GM10847 (cell line): ENCODE data around the gene QDPR.

Source experiments
- POLR2A ChIP-seq: IDR thresholded peaks from 2 replicates; pipeline ENCODE4 v1.6.1; 2011; ENCODE audit not compliant: insufficient read length; ENCODE audit errors: extremely low read depth

The QDPR gene

DNA sequence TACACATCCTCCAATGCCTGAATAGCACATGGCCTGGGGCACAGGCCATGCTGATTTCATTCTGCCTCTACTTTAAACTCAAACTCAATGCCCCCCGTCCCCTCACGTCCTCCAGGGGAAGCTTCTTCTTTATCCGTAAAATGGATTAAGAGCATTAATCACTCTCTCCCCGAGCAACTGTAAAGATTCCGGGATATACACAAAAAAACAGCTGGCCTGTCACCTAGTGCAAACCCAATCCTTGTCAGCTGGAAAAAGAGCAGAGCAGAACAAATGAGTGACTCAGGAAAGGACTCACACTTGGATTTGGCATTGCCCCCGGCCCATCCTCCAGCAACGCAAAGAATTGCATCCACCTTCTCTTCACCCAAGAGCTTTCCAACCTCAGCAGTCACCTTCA lies 7.8 kb downstream of the QDPR start:
- TF ChIP-seq POLR2A, result no peak

DNA sequence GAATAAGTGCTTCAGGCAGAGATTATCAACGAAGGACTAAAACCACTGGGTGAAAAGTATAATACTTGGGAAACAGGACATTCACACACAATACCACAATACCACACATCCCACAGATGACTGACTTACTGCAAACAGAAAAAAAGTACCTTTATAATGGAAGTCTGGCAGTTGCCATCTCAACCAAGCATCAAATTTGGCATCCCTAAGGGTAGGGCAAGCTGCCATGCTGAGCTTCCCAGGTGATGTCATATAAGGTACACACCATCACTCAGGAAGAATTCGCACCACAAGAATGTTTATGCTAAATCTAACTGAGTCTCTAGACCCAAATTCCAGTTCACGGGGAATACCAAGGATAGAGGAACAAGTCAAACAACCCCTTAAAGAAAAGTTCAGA lies 9.1 kb downstream of the QDPR start:
- TF ChIP-seq POLR2A, result no peak

DNA sequence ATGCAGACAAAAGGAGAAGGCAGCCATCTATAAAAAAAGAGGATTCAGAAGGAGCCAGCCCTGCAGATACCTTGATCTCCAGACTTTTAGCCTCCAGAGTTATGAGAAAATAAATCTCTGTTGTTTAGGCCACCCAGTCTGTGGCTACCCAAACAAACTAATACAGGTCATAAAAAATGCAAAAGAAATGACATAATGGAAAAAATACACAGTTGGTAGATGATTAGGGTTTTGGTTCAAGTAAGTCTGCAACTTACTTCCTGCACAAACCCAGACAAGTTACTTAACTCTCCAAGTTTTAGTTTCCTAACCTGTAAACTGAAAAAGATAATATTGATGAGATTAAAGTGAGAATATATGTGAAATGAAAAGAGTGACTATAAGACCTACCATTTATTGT lies 11.3 kb downstream of the QDPR start:
- TF ChIP-seq POLR2A, result no peak

DNA sequence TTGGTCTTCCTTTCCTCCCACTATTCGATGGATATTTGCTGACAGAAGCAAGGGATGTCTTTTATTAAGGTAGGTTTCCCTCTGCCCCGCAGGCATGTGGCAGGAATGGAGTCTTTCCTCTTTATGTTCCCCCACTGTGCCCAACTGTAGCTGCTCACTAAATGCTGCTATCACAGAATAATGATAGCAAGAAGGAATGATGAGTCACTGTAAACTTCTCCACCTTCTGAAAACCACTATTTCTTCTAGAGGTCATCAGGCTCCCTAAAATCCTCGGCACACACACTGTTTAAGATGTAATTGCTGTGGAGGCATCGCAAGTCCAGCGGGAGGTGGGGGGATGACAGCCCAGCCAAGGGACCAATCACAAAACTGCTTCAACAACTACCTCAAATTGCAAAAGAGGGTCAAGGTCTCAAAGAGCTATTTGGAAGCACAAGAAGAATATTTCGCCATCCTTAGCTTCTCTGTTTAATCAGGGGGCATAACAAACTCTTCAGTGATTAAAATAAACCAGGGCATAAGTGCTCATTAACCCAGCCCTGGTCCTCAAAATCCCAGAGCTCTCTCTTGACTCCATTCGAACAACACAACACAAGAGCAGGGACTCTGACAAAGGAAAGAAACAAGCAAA lies 13.9 kb downstream of the QDPR start:
- no peak for TF ChIP-seq POLR2A

DNA sequence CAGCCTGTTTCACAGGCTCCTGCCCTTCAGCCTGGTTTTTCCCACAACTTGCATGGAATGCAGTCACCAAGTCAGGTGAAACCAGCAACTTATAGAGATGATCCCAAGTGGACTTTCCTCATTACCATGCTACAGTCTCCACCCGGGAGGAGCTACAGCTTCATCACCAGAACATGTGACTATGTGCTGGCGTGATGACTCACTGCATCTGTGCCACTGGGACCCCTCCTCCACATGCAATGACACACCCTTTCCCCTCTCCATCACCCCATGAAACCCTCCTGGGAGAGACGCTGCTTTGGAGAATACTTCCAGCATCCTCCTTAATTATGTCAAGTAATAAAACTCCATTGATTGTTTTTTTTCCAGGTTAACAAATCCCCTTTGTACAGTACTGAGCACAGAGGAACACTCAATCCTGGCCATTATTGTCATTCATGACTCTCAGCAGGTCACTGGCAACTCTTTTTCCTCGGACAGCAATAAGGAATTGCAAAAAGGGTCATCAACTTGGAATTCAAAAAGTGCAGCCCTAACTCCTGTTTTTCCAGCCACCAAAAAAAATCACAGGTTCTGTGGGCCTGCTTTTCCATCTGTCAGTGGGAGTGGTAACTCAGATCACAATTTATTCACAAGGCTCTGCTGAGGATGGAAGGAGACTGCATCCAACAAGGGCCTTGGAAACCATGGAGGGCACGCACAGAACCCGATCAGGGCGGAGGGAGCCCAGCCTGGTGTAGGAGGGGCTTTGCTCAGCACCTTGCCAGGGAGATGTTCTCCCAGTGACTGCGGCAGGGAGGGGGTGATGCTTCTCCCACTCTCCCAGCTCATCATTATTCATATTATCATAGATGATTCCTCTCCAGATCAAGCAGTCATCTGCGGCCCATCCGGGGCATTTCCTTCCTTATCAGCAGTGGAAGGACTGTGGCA lies 17.4 kb downstream of the QDPR start:
- no peak for TF ChIP-seq POLR2A

DNA sequence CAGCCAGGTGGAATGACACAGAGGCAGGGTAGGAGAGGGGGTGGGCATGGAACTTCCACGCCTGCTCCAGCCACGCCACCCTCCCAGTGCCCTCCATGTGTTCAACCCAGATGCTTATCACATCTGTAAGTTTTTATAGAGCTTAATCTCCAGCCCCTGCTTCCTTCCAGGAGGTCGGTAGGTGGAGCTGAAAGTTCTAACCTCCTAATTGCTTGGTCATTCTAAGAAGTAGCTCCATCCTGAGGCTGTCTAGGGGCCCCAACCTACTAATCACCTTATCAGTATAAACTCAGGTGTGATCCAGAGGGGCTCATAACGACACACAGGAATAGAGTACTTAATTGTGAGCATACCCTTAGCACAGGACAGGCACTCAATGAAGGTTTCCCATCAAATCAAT lies 18.3 kb downstream of the QDPR start:
- no peak for TF ChIP-seq POLR2A

DNA sequence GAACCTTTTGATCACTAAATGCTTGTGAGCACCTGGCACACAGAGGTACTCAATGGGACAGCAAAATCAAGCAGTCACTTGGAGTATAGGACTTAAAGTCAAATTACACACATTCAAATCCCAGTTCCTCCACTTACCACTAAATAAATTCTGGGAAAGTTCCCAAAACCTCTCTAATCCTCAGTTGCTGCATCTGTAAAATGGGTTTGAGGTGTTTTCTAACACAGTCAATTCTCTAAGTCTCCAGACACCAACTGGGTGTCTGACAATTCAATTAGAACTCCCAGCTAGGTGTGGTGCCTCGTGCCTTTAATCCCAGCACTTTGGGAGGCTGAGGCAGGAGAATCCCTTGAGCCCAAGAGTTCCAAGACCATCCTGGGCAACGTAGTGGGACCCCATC lies 19.0 kb downstream of the QDPR start:
- no peak for TF ChIP-seq POLR2A

DNA sequence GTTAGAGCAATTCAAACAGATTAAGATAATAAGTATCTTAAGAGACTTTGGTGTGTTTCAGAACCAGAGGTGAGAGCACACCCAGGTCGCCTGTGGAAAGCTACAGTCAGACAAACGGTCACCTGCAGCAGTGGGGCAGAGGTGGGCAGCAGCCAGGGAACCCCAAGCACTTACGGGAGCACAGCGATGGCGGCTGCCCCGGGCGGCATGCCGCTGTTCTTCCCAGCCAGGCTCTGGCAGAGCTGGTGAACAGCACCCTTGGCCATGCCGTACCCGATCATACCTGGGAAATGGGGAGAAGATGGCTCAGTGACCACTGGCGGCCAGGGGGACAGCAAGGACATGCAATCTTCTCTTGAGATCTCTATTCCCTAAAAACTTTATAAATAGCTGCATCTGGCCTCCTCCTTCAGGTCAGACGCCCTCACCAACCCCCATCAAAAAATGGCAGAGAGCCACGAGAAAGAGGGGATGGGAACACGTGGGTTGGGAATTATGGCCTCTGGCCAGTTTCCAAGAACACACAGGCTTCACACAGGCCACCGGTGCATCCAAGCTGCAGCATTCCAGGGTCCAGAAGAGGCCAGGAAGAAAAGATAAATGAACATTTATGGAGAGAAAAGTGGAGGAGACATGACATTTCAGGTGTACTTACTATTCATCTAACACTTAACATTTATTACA lies 19.7 kb downstream of the QDPR start:
- no peak for TF ChIP-seq POLR2A

DNA sequence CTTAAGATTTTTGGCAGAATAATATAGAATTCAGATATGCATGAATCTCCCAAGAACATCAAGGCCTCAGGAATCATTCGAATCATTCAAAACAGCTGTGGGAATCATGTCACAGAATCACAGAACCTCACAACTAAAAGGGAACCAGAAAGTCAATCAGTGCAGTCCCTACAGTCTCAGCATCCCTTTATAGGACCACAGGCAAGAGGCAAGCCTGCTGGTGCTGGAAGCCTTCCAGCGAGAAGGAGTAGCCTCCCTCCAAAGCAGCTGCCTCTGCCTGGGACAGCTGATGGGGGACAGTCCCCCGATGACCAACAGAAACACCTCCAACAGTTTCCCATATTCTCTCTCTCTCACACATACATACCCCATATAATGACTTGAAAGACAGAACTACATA lies 20.7 kb downstream of the QDPR start:
- no peak for TF ChIP-seq POLR2A

DNA sequence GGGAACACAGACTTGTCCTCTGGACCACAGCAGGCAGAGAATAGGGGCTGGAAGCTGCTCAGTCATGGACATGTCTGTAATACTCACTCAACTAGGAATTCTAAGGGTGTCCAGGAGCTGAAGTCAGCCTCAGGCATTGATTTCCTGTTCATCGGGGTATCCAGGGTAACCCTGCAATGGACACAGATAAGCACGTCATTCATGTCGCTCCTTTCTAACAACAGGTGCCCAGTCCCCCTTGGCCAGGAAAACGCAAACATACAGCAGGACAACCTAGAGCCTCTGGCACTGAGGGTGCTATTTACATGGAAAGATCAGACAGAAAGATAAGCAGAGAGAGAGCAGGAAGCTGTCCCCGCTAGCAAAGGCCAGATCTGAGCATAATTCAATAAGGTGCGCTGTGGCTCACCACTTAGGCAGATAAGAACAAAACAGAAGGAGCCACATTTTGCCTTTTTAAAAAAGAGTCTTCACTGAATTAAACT lies 21.3 kb downstream of the QDPR start:
- no peak for TF ChIP-seq POLR2A

DNA sequence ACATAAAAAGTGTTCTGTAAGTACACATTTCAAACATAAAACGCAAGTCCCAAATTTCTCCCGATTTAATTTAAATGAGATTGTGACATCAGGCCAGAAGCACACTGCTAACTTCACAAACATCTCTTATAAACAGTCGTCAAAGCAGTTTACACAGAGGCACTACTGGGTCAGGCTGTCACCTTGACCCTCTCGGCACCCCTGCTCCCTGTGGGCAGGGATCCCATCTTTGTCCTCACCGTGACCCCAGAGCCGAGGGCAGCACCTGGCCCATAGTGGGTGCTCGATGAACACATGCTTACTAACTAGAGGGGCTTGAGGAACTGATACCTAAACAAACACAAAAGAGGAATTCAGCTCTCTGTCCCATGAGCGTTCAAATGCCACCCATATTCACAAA lies 22.2 kb downstream of the QDPR start:
- TF ChIP-seq POLR2A, result no peak

DNA sequence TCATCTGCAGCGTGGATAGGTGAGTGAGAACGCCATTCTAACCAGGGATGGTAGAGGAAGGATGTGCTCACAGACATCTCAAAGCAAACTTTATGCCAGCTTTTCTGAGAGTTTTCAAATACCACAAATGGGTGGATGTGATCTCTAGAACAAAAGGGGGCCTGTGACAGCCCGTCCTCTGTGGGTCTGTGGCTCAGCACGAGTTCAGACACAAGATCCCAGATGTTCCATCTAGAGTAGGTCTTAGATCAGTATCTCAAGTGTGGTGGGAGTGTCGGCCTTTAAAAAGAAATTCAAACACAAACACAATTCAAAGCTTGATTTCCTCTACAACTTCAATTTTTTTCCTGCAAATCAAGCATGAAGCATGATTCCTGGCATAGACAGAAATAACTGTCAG lies 22.8 kb downstream of the QDPR start:
- no peak for TF ChIP-seq POLR2A

DNA sequence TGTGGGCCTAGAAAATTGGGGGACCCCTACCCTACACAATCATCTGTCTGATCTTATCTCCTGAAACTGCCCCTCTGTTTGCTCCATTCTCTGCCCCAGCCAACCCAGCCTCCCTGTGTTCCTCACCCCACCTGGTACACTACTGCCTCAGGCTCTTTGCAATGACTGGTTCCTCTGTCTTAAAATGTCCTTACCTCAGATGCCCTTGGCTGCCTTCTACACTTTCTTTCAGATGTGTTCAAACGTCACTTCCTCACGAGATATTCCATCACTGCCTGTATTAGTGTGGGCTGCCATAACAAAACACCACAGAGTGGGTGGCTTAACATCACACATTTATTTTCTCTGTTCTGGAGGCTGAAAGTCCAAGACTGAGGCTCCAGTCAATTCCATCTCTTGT lies 29.2 kb downstream of the QDPR start:
- no peak for TF ChIP-seq POLR2A

DNA sequence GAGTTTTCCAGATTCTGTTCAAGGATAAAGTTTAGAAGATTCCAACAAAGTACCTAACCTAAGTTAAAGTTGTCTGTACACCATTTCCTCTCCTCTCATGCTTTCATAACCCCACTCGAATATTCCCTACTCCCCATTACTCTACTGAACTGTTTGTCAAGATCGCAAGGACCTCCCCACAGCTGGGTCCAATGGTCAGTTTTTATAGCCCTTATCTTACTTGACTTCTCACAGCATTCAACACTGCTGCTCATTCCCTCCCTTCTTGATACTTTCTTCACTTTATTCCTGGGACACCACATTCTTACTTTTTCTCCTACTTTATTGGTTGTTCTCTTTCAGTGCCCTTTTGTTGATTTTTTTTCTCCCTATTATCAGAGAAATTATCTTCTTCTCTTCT lies 30.9 kb downstream of the QDPR start:
- TF ChIP-seq POLR2A, result no peak

DNA sequence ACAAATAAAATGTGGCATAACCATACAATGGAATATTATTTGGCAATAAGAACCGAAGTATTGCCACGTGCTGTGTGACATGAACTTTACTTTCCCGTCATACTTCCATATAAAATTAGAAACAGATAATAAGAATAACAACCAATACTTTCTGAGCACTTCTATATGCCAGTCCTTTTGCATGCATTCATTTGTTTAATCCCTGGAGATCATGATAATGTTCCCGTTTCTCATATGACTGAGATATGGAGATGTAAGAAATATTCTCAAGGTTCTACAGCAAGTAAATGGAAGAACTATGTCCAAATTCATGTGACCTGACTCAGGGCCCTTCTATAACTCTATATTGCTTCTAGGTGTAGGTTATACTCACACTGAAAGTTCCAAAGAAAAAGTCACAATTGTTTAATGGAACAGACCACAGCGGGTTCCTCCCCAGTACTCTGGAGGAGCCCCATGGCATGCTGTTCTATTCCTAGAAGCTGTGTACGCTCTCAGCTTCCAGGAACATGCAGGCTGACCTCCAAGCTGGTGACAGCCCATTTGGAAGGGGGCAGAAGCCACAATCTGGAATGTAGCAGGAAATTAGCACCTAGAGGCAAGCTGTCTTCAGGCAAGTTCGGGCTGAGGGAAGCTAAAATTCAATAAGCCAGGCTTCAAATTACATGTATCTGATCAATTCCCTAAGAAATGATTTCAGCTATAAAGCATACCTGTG lies 31.5 kb downstream of the QDPR start:
- no peak for TF ChIP-seq POLR2A

DNA sequence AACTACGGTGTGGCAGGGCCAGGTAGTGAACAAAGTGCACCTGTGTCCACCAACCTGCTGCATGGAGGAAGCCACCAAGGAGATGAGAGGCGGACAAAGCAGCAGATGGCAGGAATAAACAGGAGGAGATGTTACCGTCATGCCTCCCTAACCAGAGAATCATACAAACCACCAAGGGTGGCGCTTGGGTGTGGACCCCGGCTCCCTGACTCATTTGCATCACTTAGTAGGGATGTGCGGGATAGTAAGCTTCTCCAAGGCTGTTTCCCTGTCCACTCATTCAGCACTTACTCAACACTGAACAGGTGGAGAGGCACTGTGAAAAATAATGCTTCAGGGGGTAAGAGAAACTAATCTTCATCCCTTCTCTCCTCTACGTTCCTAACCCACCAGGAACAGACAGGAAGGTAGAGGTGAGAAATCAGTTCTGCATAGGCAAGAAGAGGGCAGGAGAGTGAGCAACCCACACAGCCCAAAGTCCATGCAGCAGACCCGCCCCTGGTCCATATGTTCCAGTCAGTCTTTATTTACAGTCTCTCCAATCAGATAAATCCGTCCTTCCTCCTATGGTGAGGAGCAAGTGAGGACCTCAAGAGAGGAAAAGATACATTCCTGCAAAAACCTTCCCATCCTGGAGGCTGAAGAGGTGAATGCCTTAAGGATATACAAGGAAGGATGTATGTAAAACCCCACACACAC lies 34.0 kb downstream of the QDPR start:
- no peak for TF ChIP-seq POLR2A
